IPS DF 6.9 (cell line): ENCODE results near the gene F12.
A peak's percentile ranks its signal among the peaks of the same experiment; 100 is the strongest.
"Not testable (repeated sequence)": the region's sequence is repeated elsewhere in the genome, so short reads cannot be mapped to it uniquely, and the experiment has no call there.

ENCODE experiments used
- DNase-seq: peaks from one replicate; pipeline ENCODE4 v3.0.0-alpha.2; 2013; ENCODE audit warnings: low read depth, low spot score
- H3K27ac ChIP-seq: one replicate; pipeline ENCODE4 v1.5.1; 2013; ENCODE audit warnings: low read length, control low read depth
- H3K27me3 ChIP-seq: 2 replicates; pipeline ENCODE4 v1.6.1; 2013; ENCODE audit warnings: mild to moderate bottlenecking, low read length; ENCODE audit not compliant: control insufficient read depth, insufficient read depth
- H3K36me3 ChIP-seq: 2 replicates; pipeline ENCODE4 v1.6.1; 2013; ENCODE audit warnings: low read length; ENCODE audit not compliant: control insufficient read depth, insufficient read depth
- H3K4me1 ChIP-seq: 2 replicates; pipeline ENCODE4 v1.6.1; 2013; ENCODE audit warnings: low read length; ENCODE audit not compliant: control insufficient read depth, insufficient read depth
- H3K4me3 ChIP-seq: 2 replicates; pipeline ENCODE4 v1.5.1; 2013; ENCODE audit warnings: mild to moderate bottlenecking, low read length
- H3K9me3 ChIP-seq: 2 replicates; pipeline ENCODE4 v1.6.1; 2013; ENCODE audit warnings: low read length, inconsistent platforms; ENCODE audit not compliant: control insufficient read depth, insufficient read depth
- WGBS: extraction: QIAGEN DNeasy Blood & Tissue Kit; methylation state at CpG from one replicate; pipeline ENCODE4 v1.1.7; 2013; ENCODE audit warnings: mixed read lengths, missing lambda C conversion rate; ENCODE audit not compliant: insufficient read length, insufficient coverage; 5-methylcytosine and 5-hydroxymethylcytosine counted together

F12 gene

GRCh38 chr5:177365845-177366527, 43.4 kb downstream of the F12 start:
- H3K4me1 ChIP-seq = peaks cover 14% of the 10 kb centered on the region
- no peak for DNase-seq
- H3K9me3 ChIP-seq = no peaks in the 10 kb centered on the region
- H3K27me3 ChIP-seq = no peaks in the 10 kb centered on the region
- H3K36me3 ChIP-seq = no peaks in the 10 kb centered on the region
- WGBS = no CpG with 5 or more reads among the region's 14 CpGs
- H3K4me3 ChIP-seq = no peak overlapping the region; the same call in 1 of the 2 replicates
- H3K27ac ChIP-seq = no peak overlapping the region

DNA sequence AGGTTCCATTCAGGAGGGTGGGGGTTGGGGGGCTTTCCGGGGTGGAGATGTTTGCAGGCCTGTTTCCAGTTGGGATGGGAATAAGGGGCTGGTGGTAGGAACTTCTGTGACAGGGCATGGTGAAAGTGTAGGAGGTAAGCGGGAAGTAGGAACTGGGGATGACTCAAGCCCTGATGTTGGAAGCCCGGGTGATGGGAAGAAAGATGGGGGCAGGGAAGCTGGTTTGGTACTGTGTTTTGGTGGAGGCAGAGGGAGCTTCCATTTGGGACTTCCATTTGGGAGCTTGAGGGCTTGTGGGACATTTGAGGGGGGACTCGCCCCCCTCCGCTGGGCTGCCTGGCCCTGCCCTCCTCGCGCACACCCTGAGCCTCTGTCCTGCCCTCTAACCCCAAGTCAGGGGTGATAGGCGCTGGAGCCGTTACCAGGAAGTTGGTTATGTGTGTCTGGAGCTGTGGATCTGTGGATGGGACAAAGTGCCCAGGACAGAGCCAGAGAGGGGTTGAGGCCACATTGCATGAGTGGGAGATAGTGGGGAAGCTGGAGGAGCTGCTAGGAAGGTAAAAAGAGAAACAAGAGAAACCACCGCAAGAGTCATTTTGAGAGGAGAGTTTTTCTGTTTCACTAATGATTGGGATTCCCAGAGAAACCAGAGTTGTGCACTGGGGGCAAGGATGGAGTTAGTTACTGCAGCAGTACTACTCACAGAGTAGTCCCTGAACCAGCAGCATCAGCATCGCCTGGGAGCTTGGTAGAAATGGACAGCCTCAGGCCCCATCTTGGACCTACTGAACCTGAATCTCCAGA, 45.0 kb downstream of the F12 start:
- no peak overlapping the region for H3K27ac ChIP-seq
- no peak for DNase-seq
- no CpG with 5 or more reads among the region's 11 CpGs for whole genome bisulfite sequencing

GRCh38 chr5:177363565-177363964, 45.8 kb downstream of the F12 start:
- Histone ChIP-seq H3K27ac (no peak overlapping the region), H3K4me1 (peaks cover 11% of the 10 kb centered on the region), H3K36me3 (no peaks in the 10 kb centered on the region), H3K9me3 (no peaks in the 10 kb centered on the region), H3K27me3 (no peaks in the 10 kb centered on the region), H3K4me3 (no peak overlapping the region)
- no peak for DNase-seq
- WGBS = no CpG with 5 or more reads among the region's 10 CpGs

More for the DNA sequence above, 45.0 kb downstream of the F12 start:
- Histone ChIP-seq H3K4me3 (no peak overlapping the region), H3K36me3 (no peaks in the 10 kb centered on the region), H3K27me3 (no peaks in the 10 kb centered on the region), H3K4me1 (peaks cover 11% of the 10 kb centered on the region), H3K9me3 (no peaks in the 10 kb centered on the region)

- no peaks in the 10 kb centered on the region for H3K36me3 ChIP-seq
- peak overlapping the region; percentile 64; the same call in 1 of the 2 replicates for H3K4me3 ChIP-seq
- H3K27ac ChIP-seq = no peak overlapping the region
- WGBS = 100% methylated on average over 1 of the region's 59 CpGs
- DNase-seq = no peak
- H3K9me3 ChIP-seq = no peaks in the 10 kb centered on the region
- no peaks in the 10 kb centered on the region for H3K27me3 ChIP-seq
- peaks cover 11% of the 10 kb centered on the region for H3K4me1 ChIP-seq
Measured at GRCh38 chr5:177362610-177363507, 46.5 kb downstream of the F12 start.

- WGBS = no CpG with 5 or more reads among the region's 8 CpGs
- DNase-seq = no peak
- Histone ChIP-seq H3K27me3 (no peaks in the 10 kb centered on the region), H3K9me3 (no peaks in the 10 kb centered on the region), H3K4me3 (no peak overlapping the region), H3K4me1 (peaks cover 11% of the 10 kb centered on the region), H3K36me3 (no peaks in the 10 kb centered on the region), H3K27ac (no peak overlapping the region)
Measured at GRCh38 chr5:177362292-177362609, 47.1 kb downstream of the F12 start.

DNA sequence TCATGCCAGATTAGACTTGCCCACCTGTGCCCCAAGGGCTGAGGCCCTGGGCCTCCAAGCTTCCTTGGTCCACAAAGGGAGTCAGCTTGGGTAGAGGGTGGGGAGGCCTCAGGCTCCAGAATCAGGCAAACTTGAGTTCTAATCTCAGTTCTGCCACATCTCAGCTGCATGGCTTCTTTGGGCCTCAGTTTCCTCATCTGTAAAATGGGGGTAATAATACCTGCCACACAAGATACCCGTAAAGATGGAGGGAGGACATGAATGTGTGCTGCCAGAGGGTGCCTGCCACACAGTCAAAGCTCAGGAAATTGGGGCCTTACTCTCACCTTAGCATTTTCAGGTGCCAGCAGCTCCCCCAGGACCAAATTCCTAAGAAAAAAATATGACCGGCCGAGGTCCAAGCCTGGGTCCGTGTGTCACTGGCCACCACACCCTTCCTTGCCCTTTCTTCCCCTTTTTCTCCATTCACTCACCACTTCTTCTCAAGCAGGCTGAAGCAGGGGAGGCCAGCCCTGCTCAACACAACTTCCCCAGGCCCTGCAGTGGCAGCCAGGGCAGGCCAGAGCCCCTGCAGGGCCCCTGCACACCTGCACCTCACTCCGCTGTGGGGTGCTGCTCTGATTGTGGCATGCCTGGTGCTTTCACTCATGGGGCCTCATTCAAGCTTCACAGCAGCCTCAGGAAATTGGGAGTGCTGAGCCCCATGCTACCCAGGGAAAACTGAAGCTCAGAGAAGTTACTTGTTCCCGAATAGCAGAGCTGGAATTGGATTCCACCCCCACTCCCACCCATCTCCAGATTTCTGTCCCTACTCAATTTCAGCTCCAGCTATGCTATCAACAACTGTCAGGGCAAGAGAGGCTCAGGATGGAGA, 47.7 kb downstream of the F12 start:
- peaks cover 11% of the 10 kb centered on the region for H3K4me1 ChIP-seq
- H3K27ac ChIP-seq = no peak overlapping the region
- no peaks in the 10 kb centered on the region for H3K9me3 ChIP-seq
- no peaks in the 10 kb centered on the region for H3K27me3 ChIP-seq
- no peak overlapping the region for H3K4me3 ChIP-seq
- no peaks in the 10 kb centered on the region for H3K36me3 ChIP-seq
- no CpG with 5 or more reads among the region's 6 CpGs for WGBS
- DNase-seq = no peak

DNA sequence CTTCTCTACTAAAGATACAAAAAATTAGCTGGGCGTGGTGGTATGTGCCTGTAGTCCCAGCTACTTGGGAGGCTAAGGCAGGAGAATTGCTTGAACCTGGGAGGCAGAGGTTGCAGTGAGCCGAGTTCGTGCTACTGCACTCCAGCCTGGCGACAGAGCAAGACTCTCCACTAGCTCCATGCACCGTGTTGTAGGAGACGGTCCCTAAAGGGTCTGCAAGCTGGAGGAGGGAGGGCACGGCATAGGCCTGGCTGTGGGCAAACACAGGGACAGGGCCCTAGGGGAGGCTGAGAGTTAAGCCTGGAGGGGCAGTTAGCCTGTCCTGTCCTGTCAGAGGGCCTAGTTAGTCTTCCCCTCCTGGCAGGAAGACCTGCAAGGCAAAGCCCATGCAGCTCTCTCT, 48.6 kb downstream of the F12 start:
- not testable (repeated sequence) for H3K27me3 ChIP-seq, H3K4me1 ChIP-seq, H3K9me3 ChIP-seq, H3K27ac ChIP-seq, DNase-seq, H3K36me3 ChIP-seq, H3K4me3 ChIP-seq
- WGBS = no CpG with 5 or more reads among the region's 7 CpGs

GRCh38 chr5:177359860-177360259, 49.5 kb downstream of the F12 start:
- no CpG with 5 or more reads among the region's 3 CpGs for WGBS
- peaks cover 3% of the 10 kb centered on the region; the same call in 1 of the 2 replicates for H3K4me1 ChIP-seq

GRCh38 chr5:177359451-177359851, 49.9 kb downstream of the F12 start:
- Histone ChIP-seq H3K27me3 (no peaks in the 10 kb centered on the region), H3K27ac (no peak overlapping the region), H3K4me3 (no peak overlapping the region), H3K9me3 (no peaks in the 10 kb centered on the region), H3K4me1 (peaks cover 3% of the 10 kb centered on the region; the same call in 1 of the 2 replicates), H3K36me3 (no peaks in the 10 kb centered on the region)
- no CpG with 5 or more reads among the region's 6 CpGs for WGBS
- no peak for DNase-seq

More at GRCh38 chr5:177359860-177360259, 49.5 kb downstream of the F12 start:
- Histone ChIP-seq H3K36me3 (no peaks in the 10 kb centered on the region), H3K4me3 (no peak overlapping the region), H3K27me3 (no peaks in the 10 kb centered on the region), H3K27ac (no peak overlapping the region), H3K9me3 (no peaks in the 10 kb centered on the region)
- DNase-seq = no peak
